DOHH2 (cell line): ENCODE measurements around the gene RNF103.

ENCODE experiments used
- EZH2phosphoT487 ChIP-seq: fragments of 200-600 bp; sonication (generic); IDR thresholded peaks from 2 replicates; pipeline ENCODE4 v1.6.1; 2017; ENCODE audit warnings: borderline replicate concordance, mild to moderate bottlenecking, antibody characterized with exemption, low read length, moderate library complexity, mixed read lengths
- TF ChIP-seq, protein P1 (sequence below): fragments of 200-600 bp; sonication (generic); IDR thresholded peaks from one replicate; pipeline ENCODE4 v1.5.1; 2014; ENCODE audit warnings: antibody characterized with exemption, mild to moderate bottlenecking, low read depth, low read length; ENCODE audit not compliant: poor library complexity, severe bottlenecking

DNA sequence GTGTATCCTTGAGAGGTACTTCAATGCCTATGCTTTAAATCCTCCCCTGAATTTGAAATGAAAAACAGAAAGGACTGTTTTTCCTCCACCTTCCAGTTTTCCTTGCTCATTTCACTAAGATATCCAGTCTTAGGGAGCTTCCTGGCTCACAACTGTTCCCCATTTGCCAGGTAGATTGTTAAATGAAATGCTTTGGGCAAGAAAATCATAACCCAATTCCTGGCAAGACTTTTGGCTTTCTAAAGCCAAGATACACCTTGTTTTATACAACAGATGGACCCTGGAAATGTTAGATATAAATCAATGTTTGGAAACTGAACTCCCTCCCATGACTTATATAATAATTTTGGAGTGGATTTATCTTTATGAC, 56.9 kb downstream of the RNF103 start:
- TF ChIP-seq, protein P1, sequence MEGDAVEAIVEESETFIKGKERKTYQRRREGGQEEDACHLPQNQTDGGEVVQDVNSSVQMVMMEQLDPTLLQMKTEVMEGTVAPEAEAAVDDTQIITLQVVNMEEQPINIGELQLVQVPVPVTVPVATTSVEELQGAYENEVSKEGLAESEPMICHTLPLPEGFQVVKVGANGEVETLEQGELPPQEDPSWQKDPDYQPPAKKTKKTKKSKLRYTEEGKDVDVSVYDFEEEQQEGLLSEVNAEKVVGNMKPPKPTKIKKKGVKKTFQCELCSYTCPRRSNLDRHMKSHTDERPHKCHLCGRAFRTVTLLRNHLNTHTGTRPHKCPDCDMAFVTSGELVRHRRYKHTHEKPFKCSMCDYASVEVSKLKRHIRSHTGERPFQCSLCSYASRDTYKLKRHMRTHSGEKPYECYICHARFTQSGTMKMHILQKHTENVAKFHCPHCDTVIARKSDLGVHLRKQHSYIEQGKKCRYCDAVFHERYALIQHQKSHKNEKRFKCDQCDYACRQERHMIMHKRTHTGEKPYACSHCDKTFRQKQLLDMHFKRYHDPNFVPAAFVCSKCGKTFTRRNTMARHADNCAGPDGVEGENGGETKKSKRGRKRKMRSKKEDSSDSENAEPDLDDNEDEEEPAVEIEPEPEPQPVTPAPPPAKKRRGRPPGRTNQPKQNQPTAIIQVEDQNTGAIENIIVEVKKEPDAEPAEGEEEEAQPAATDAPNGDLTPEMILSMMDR = no peak
- TF ChIP-seq EZH2phosphoT487 = no peak
